ENCODE data around the gene NFKBIB.
"Not testable (repeated sequence)": the region's sequence is repeated elsewhere in the genome, so short reads cannot be mapped to it uniquely, and the experiment has no call there.

NFKBIB gene

GRCh38 chr19:38875656-38876395 lies 23.9 kb upstream of the NFKBIB start:
- no peak for DNase-seq

GRCh38 chr19:38877781-38878574 lies 21.8 kb upstream of the NFKBIB start, which contains the start of gene RINL:
RINL (minus strand) TSS chr19:38878275; CDS start chr19:38876742, 1,533 bp downstream.
- DNase-seq = peak; percentile 27 to 67

- DNase-seq = no peak
Observed at GRCh38 chr19:38878575-38879399, 21.0 kb upstream of the NFKBIB start.

- no peak for DNase-seq
Observed at GRCh38 chr19:38879400-38879751, 20.4 kb upstream of the NFKBIB start.

- DNase-seq = no peak
Observed at GRCh38 chr19:38880076-38880881, 19.5 kb upstream of the NFKBIB start.

- no peak for DNase-seq
Observed at GRCh38 chr19:38880882-38881609, 18.7 kb upstream of the NFKBIB start.

GRCh38 chr19:38883286-38883685 lies 16.5 kb upstream of the NFKBIB start:
- no peak for DNase-seq

- DNase-seq = not testable (repeated sequence)
Observed at GRCh38 chr19:38884691-38885090, 15.1 kb upstream of the NFKBIB start.

GRCh38 chr19:38888876-38889275 lies 10.9 kb upstream of the NFKBIB start:
- DNase-seq = no peak

GRCh38 chr19:38889803-38890202 lies 10.0 kb upstream of the NFKBIB start:
- no peak for DNase-seq

- no peak for DNase-seq
Observed at GRCh38 chr19:38890686-38891085, 9.1 kb upstream of the NFKBIB start.

GRCh38 chr19:38891771-38892170 lies 8.0 kb upstream of the NFKBIB start:
- DNase-seq = no peak

- no peak for DNase-seq
Observed at GRCh38 chr19:38892841-38893240, 6.9 kb upstream of the NFKBIB start.

GRCh38 chr19:38893341-38893771 lies 6.4 kb upstream of the NFKBIB start:
- no peak for DNase-seq

- DNase-seq = no peak
Observed at GRCh38 chr19:38894968-38895367, 4.8 kb upstream of the NFKBIB start.

- no peak for DNase-seq
Observed at GRCh38 chr19:38898788-38899446, 852 bp upstream of the NFKBIB start.

- DNase-seq = peak in 1 of 2 experiments; percentile 32
Observed at GRCh38 chr19:38900202-38900629, 447 bp downstream of the NFKBIB start.

- no peak for DNase-seq
Observed at GRCh38 chr19:38900743-38901190, 998 bp downstream of the NFKBIB start.

GRCh38 chr19:38901683-38902082 lies 1.9 kb downstream of the NFKBIB start:
- no peak for DNase-seq

- no peak for DNase-seq
Observed at GRCh38 chr19:38904581-38905539, 5.1 kb downstream of the NFKBIB start.

All from AML-193 (cell line).